Measurements from ENCODE around the gene BBS9. TPM values are rescaled to one million over a fixed set of nuclear protein-coding genes. Genes with fewer than 3 reads are reported as not detected.

BBS9 gene
- total RNA-seq, 1 experiment from 2014 or later: 20.9 TPM

GRCh38 chr7:33619264-33619663 lies 489.9 kb downstream of the BBS9 start:
- DNase-seq (ENCODE audit: low read depth, low spot score): no peak
- in situ Hi-C loops (cut with HindIII; ENCODE audit: low pct_unique_long_range_greater_than_20kb, low sequenced_read_pairs): no loop called here

DNA sequence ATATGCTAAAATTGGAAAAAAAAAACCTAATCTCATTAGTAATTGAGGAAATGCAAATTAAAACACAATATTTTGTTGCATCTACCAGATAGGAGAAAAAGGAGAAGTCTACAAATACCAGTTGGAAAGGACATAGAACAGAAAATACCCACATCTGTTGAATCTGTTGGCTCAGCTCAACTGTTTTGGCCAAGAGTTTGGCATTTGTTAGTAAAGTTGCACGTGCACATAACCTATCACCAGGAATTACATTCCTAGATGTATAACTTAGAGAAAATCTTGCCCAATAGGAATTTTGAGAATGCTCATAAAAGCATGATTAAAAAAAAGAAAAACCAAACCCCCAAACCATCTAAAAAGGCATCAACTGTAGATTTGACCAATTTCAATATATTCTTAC lies 493.9 kb downstream of the BBS9 start:
- in situ Hi-C loops (cut with HindIII; ENCODE audit: low pct_unique_long_range_greater_than_20kb, low sequenced_read_pairs): no loop called here
- DNase-seq (ENCODE audit: low read depth, low spot score): no peak

GRCh38 chr7:33624215-33624614 lies 494.9 kb downstream of the BBS9 start:
- in situ Hi-C loops (cut with HindIII; ENCODE audit: low pct_unique_long_range_greater_than_20kb, low sequenced_read_pairs): no loop called here
- no peak for DNase-seq (ENCODE audit: low read depth, low spot score)

- in situ Hi-C loops (cut with HindIII; ENCODE audit: low pct_unique_long_range_greater_than_20kb, low sequenced_read_pairs): no loop called here
- DNase-seq (ENCODE audit: low read depth, low spot score): no peak
Measured at GRCh38 chr7:33626869-33627268, 497.5 kb downstream of the BBS9 start.

DNA sequence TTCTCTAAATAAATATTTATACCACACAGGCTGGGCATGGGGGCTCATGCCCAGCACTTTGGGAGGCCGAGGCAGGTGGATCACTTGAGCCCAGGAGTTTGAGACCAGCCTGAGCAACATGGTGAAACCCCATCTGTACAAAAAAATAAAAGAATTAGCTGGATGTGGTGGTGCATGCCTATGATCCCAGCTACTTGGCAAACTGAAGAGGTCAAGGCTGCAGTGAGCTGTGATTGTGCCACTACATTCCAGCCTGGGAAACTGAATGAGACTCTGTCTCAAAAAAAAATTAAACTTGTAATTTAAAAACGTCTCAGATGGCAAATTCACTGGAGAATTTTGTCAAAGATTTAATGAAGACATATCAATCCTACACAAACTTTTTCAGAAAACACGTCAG lies 498.4 kb downstream of the BBS9 start:
- DNase-seq (ENCODE audit: low read depth, low spot score): no peak
- in situ Hi-C loops (cut with HindIII; ENCODE audit: low pct_unique_long_range_greater_than_20kb, low sequenced_read_pairs): no loop called here

- DNase-seq (ENCODE audit: low read depth, low spot score): no peak
- in situ Hi-C loops (cut with HindIII; ENCODE audit: low pct_unique_long_range_greater_than_20kb, low sequenced_read_pairs): no loop called here
Measured at GRCh38 chr7:33628894-33629293, 499.5 kb downstream of the BBS9 start.

DNA sequence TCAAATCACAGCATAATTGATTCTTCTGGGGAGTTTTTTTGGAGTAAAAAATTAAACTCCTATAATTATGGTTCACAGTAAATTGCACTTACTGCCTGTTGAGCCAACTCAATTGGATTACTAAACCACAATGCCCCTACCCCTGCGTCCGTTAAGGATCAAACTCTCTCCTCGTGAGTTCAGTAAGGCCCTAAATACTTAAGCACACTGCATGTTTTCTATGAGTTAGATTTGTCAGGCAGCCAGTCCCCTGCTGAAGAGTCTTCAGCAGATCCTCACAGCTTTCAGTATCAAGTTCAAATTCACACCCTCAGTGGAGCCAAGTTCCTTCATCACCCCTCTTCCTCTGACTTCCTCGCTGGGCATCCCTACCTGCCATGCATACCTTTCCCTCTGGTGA lies 501.0 kb downstream of the BBS9 start:
- no peak for DNase-seq (ENCODE audit: low read depth, low spot score)
- in situ Hi-C loops (cut with HindIII; ENCODE audit: low pct_unique_long_range_greater_than_20kb, low sequenced_read_pairs): no loop called here

DNA sequence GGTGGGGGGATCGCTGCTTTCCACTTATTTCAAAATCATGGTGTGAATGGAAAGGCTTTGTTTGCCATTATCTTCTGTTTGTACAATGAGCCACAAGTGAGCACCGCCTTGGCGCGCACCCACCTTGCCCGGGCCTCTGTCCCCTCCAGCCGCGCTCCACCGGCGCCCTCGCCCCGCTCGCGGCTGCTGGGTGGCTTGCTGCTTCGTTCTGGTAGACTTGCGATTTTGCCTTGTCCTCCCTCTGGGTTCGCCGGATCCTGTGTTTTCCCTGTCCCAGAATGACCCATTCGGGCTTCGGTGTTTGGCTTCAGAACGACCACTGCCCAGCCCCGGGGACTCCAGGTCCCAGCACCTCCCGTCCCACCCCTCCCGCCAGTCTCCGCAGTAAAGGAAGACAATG lies 503.0 kb downstream of the BBS9 start:
- DNase-seq (ENCODE audit: low read depth, low spot score): no peak
- in situ Hi-C loops (cut with HindIII; ENCODE audit: low pct_unique_long_range_greater_than_20kb, low sequenced_read_pairs): no loop called here

- in situ Hi-C loops (cut with HindIII; ENCODE audit: low pct_unique_long_range_greater_than_20kb, low sequenced_read_pairs): no loop called here
- DNase-seq (ENCODE audit: low read depth, low spot score): no peak
Measured at GRCh38 chr7:33632840-33633525, 503.6 kb downstream of the BBS9 start.

DNA sequence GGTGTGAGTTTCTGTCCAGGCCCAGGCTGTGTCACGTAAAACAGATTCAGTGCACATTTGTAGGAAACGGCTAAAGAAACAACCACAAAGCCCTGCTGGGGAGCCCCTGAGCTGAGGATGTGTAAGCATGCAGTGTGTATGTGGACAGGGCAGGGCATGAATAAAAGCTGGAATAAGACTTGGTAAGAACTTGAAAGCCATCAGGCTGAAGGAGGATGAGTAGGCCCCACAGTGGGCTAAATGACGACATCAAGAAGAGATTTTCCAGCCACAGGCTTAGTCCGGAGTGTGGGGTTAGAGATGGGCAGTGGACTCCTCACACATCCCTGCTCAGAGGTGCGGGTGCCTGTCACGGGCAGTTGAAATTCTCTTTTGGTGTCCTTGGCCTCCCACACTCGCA lies 505.2 kb downstream of the BBS9 start:
- in situ Hi-C loops (cut with HindIII; ENCODE audit: low pct_unique_long_range_greater_than_20kb, low sequenced_read_pairs): no loop called here
- no peak for DNase-seq (ENCODE audit: low read depth, low spot score)

- no peak for DNase-seq (ENCODE audit: low read depth, low spot score)
- in situ Hi-C loops (cut with HindIII; ENCODE audit: low pct_unique_long_range_greater_than_20kb, low sequenced_read_pairs): no loop called here
Measured at GRCh38 chr7:33636359-33636758, 507.0 kb downstream of the BBS9 start.

GRCh38 chr7:33639552-33640197 lies 510.3 kb downstream of the BBS9 start:
- no peak for DNase-seq (ENCODE audit: low read depth, low spot score)
- in situ Hi-C loops (cut with HindIII; ENCODE audit: low pct_unique_long_range_greater_than_20kb, low sequenced_read_pairs): no loop called here

DNA sequence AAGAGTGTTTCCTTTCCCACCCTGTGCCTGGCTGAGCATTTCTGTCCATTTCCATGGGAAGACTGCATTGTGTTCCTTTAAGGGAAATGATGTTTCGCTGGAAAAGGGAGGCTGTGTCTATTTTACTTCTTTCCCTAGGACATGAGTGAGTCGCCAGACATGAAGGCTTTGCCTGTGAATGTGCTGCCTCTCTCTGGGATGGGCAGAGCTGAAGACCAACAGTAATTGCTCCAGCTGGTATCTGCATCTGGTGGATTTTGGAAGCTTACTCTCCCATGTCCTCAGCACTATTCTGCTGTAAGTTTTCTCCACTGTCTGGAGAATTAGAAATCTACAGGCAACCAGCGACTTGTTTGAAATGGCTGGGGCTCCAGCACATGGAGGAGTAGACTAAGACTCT lies 511.4 kb downstream of the BBS9 start:
- in situ Hi-C loops (cut with HindIII; ENCODE audit: low pct_unique_long_range_greater_than_20kb, low sequenced_read_pairs): no loop called here

DNA sequence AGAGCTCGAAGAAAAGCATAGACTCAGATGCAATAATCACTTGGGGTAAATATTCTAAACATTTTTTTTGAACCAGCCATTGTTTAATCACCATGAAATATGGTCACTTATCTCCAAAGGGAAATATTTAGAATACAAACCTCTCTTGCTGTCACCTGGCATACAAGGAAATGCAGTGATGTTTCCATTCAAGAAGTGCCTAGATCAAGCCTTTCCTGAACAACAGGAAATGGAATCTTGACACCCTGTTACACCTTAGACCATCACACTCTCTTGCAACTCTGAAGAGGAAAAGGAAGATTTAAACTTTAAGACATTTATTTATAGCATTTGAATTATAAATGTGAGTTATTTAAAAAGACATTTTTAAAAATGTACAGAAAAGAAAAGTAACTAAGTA lies 512.9 kb downstream of the BBS9 start:
- no peak for DNase-seq (ENCODE audit: low read depth, low spot score)
- in situ Hi-C loops (cut with HindIII; ENCODE audit: low pct_unique_long_range_greater_than_20kb, low sequenced_read_pairs): no loop called here

More for the DNA sequence above, 511.4 kb downstream of the BBS9 start:
- no peak for DNase-seq (ENCODE audit: low read depth, low spot score)

DNA sequence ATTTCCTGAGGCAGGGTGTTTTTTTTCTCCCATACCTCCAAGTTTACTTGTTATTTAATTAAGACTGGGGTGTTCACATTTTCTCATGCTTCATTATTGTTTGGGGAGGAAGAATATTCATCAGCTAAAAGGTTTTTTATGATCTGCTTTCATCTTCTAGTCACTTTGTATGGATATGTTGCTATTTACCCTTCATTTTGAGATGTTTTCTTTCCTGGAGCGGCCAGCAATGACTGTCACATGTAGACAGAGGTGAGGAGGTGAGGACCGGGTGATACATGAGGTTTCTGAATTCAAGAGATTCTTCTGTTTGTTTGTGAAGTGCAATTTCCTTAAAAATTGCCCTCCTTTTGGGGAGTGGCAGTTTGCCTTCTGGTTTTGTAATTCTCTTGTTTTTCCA lies 514.2 kb downstream of the BBS9 start:
- in situ Hi-C loops (cut with HindIII; ENCODE audit: low pct_unique_long_range_greater_than_20kb, low sequenced_read_pairs): no loop called here
- DNase-seq (ENCODE audit: low read depth, low spot score): no peak

DNA sequence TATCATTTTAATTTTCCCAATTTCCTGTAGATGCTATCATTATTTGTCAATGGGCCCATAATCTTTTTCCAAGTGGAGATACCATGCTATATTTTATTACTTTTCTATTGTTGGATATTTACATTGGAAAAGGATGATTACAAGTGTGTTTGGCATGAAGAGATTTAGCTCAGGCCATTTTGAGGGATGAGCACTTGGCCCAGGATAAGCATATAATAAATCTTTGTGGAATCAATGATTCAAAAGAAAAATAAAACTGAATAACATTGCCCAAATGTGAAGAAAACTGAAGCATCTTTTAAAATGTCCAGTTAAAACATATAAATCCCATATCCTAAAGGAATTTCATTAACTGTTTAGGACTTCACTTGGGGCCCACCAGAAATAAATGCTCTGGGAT lies 515.1 kb downstream of the BBS9 start:
- in situ Hi-C loops (cut with HindIII; ENCODE audit: low pct_unique_long_range_greater_than_20kb, low sequenced_read_pairs): no loop called here
- no peak for DNase-seq (ENCODE audit: low read depth, low spot score)

GRCh38 chr7:33645104-33645503 lies 515.7 kb downstream of the BBS9 start:
- no peak for DNase-seq (ENCODE audit: low read depth, low spot score)
- in situ Hi-C loops (cut with HindIII; ENCODE audit: low pct_unique_long_range_greater_than_20kb, low sequenced_read_pairs): no loop called here

GRCh38 chr7:33646166-33646565 lies 516.8 kb downstream of the BBS9 start:
- in situ Hi-C loops (cut with HindIII; ENCODE audit: low pct_unique_long_range_greater_than_20kb, low sequenced_read_pairs): no loop called here
- no peak for DNase-seq (ENCODE audit: low read depth, low spot score)

GRCh38 chr7:33646891-33647391 lies 517.6 kb downstream of the BBS9 start:
- no peak for DNase-seq (ENCODE audit: low read depth, low spot score)
- in situ Hi-C loops (cut with HindIII; ENCODE audit: low pct_unique_long_range_greater_than_20kb, low sequenced_read_pairs): no loop called here

Data from SK-MEL-5 (cell line).